ENCODE results near the gene LGALS12. TPM values are rescaled to one million over a fixed set of nuclear protein-coding genes. Genes with fewer than 3 reads are reported as not detected.

Gene LGALS12
- total and polyA plus RNA-seq, 2 donors (not counting 1 experiment from before 2014, with no cell fraction given): not detected

DNA sequence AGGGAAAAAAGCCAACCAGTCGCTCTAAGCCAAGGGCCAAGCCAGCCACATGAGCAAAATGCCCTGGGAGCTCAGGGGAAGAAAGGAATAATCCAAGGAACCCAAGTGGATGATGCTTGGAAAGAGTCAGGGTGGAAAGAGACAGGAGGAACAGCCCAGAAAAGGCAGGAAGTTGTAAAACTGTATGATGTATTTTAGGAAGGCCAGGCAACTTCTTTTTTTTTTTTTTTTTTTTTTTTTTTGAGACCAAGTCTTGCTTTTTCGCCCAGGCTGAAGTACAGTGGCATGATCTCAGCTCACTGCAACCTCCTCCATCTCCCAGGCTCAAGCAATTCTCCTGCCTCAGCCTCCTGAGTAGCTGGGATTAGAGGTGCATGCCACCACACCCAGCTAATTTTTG, 1.6 kb downstream of the LGALS12 start:
- Histone ChIP-seq H3K4me1 (ENCODE audit: control insufficient read depth, extremely low read depth, insufficient read depth, low read length) (no peaks in the 10 kb centered on the region), H2AFZ (ENCODE audit: low read length) (no peak overlapping the region), H3K36me3 (ENCODE audit: control insufficient read depth, insufficient read depth, low read length) (no peaks in the 10 kb centered on the region), H3K9me3 (ENCODE audit: control insufficient read depth, insufficient read depth, low read depth, low read length) (no peaks in the 10 kb centered on the region), H3K79me2 (ENCODE audit: control insufficient read depth, insufficient read depth, low read length) (no peaks in the 10 kb centered on the region), H3K27ac (ENCODE audit: insufficient read depth, low read length) (no peak overlapping the region), H3K27me3 (ENCODE audit: control insufficient read depth, insufficient read depth, low read length) (no peaks in the 10 kb centered on the region), H4K20me1 (ENCODE audit: control insufficient read depth, extremely low read depth, insufficient read depth, low read length) (no peaks in the 10 kb centered on the region), H3K9ac (ENCODE audit: insufficient read depth, low read length) (no peak overlapping the region), H3K4me2 (ENCODE audit: extremely low read depth, insufficient read depth, low read length) (no peak overlapping the region), H3K4me3 (replicated peaks in 1 of 4; ENCODE audit: control extremely low read depth in 1 of 4, insufficient read depth in 1 of 4, low read depth in 3 of 4, low read length in 4 of 4) (no peak overlapping the region)
- TF ChIP-seq, protein P1, sequence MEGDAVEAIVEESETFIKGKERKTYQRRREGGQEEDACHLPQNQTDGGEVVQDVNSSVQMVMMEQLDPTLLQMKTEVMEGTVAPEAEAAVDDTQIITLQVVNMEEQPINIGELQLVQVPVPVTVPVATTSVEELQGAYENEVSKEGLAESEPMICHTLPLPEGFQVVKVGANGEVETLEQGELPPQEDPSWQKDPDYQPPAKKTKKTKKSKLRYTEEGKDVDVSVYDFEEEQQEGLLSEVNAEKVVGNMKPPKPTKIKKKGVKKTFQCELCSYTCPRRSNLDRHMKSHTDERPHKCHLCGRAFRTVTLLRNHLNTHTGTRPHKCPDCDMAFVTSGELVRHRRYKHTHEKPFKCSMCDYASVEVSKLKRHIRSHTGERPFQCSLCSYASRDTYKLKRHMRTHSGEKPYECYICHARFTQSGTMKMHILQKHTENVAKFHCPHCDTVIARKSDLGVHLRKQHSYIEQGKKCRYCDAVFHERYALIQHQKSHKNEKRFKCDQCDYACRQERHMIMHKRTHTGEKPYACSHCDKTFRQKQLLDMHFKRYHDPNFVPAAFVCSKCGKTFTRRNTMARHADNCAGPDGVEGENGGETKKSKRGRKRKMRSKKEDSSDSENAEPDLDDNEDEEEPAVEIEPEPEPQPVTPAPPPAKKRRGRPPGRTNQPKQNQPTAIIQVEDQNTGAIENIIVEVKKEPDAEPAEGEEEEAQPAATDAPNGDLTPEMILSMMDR (conservative IDR thresholded peaks at IDR 0.05 in 1 of 2, IDR thresholded peaks at IDR 0.05 in 1 of 2; ENCODE audit: low read depth in 1 of 2, low read length in 2 of 2): no peak
- TF ChIP-seq EZH2 (IDR thresholded peaks at IDR 0.05; ENCODE audit: low read length, missing control alignments): no peak
- DNase-seq (ENCODE audit: low read depth in 2 of 2): no peak

DNA sequence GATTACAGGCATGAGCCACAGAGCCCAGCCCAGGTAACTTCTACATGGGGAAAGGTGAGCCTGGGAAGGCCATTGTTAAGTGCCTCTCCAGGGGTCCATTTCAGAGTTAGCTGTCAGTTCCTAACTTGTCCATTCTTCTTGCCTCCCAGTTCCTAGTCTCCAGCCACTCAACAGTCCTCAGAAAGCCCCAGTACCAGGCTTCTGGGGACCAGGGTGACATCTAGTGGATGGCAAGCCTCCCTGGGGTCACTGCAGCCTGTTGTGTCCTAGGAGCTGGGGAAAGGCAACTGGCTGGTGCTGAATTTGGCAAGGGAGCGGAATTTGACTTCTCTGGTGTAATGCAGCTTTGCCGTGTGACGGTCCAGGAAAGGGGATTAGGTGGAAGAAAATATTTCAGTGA, 2.1 kb downstream of the LGALS12 start:
- H3K9me3 ChIP-seq (ENCODE audit: control insufficient read depth, insufficient read depth, low read depth, low read length): no peaks in the 10 kb centered on the region

DNA sequence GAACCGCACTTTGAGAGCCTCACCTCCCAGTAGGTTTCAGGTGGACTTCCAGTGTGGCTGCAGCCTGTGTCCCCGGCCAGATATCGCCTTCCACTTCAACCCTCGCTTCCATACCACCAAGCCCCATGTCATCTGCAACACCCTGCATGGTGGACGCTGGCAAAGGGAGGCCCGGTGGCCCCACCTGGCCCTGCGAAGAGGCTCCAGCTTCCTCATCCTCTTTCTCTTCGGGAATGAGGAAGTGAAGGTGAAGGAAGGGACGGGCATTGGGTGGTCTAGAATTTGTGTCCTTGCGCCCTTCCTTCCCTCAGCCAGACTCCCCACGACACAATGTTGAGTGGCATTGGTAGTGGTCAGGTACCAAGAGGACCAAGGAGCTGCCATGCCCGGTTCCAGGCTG, 2.9 kb downstream of the LGALS12 start:
- Histone ChIP-seq H3K4me3 (replicated peaks in 1 of 4; ENCODE audit: control extremely low read depth in 1 of 4, insufficient read depth in 1 of 4, low read depth in 3 of 4, low read length in 4 of 4) (no peak overlapping the region), H2AFZ (ENCODE audit: low read length) (no peak overlapping the region)

More for the DNA sequence above, 2.1 kb downstream of the LGALS12 start:
- Histone ChIP-seq H3K4me3 (replicated peaks in 1 of 4; ENCODE audit: control extremely low read depth in 1 of 4, insufficient read depth in 1 of 4, low read depth in 3 of 4, low read length in 4 of 4) (no peak overlapping the region), H3K4me2 (ENCODE audit: extremely low read depth, insufficient read depth, low read length) (no peak overlapping the region), H3K36me3 (ENCODE audit: control insufficient read depth, insufficient read depth, low read length) (no peaks in the 10 kb centered on the region), H4K20me1 (ENCODE audit: control insufficient read depth, extremely low read depth, insufficient read depth, low read length) (no peaks in the 10 kb centered on the region), H2AFZ (ENCODE audit: low read length) (no peak overlapping the region), H3K4me1 (ENCODE audit: control insufficient read depth, extremely low read depth, insufficient read depth, low read length) (no peaks in the 10 kb centered on the region), H3K9ac (ENCODE audit: insufficient read depth, low read length) (no peak overlapping the region), H3K27ac (ENCODE audit: insufficient read depth, low read length) (no peak overlapping the region), H3K79me2 (ENCODE audit: control insufficient read depth, insufficient read depth, low read length) (no peaks in the 10 kb centered on the region), H3K27me3 (ENCODE audit: control insufficient read depth, insufficient read depth, low read length) (no peaks in the 10 kb centered on the region)
- TF ChIP-seq, protein P1 (conservative IDR thresholded peaks at IDR 0.05 in 1 of 2, IDR thresholded peaks at IDR 0.05 in 1 of 2; ENCODE audit: low read depth in 1 of 2, low read length in 2 of 2): peak in 1 of 2 donors; percentile 9
- TF ChIP-seq EZH2 (IDR thresholded peaks at IDR 0.05; ENCODE audit: low read length, missing control alignments): no peak
- no peak for DNase-seq (ENCODE audit: low read depth in 2 of 2)

More for the DNA sequence above, 2.9 kb downstream of the LGALS12 start:
- Histone ChIP-seq H4K20me1 (ENCODE audit: control insufficient read depth, extremely low read depth, insufficient read depth, low read length) (no peaks in the 10 kb centered on the region), H3K79me2 (ENCODE audit: control insufficient read depth, insufficient read depth, low read length) (no peaks in the 10 kb centered on the region), H3K9ac (ENCODE audit: insufficient read depth, low read length) (no peak overlapping the region), H3K4me1 (ENCODE audit: control insufficient read depth, extremely low read depth, insufficient read depth, low read length) (no peaks in the 10 kb centered on the region), H3K4me2 (ENCODE audit: extremely low read depth, insufficient read depth, low read length) (no peak overlapping the region), H3K36me3 (ENCODE audit: control insufficient read depth, insufficient read depth, low read length) (no peaks in the 10 kb centered on the region), H3K9me3 (ENCODE audit: control insufficient read depth, insufficient read depth, low read depth, low read length) (no peaks in the 10 kb centered on the region), H3K27ac (ENCODE audit: insufficient read depth, low read length) (no peak overlapping the region), H3K27me3 (ENCODE audit: control insufficient read depth, insufficient read depth, low read length) (no peaks in the 10 kb centered on the region)
- TF ChIP-seq, protein P1 (conservative IDR thresholded peaks at IDR 0.05 in 1 of 2, IDR thresholded peaks at IDR 0.05 in 1 of 2; ENCODE audit: low read depth in 1 of 2, low read length in 2 of 2): no peak
- no peak for TF ChIP-seq EZH2 (IDR thresholded peaks at IDR 0.05; ENCODE audit: low read length, missing control alignments)
- DNase-seq (ENCODE audit: low read depth in 2 of 2): no peak

Measured in fibroblast of lung (primary cell).